ENCODE measurements around the gene GDI2. TPM values are rescaled to one million over a fixed set of nuclear protein-coding genes. Genes with fewer than 3 reads are reported as not detected.

The GDI2 gene
- total RNA-seq, 4 donors from 2014 or later: 215 to 263 (median 248) TPM

GRCh38 chr10:5835446-5836095 is 22.3 kb upstream of the GDI2 start:
- TF ChIP-seq, protein P1, sequence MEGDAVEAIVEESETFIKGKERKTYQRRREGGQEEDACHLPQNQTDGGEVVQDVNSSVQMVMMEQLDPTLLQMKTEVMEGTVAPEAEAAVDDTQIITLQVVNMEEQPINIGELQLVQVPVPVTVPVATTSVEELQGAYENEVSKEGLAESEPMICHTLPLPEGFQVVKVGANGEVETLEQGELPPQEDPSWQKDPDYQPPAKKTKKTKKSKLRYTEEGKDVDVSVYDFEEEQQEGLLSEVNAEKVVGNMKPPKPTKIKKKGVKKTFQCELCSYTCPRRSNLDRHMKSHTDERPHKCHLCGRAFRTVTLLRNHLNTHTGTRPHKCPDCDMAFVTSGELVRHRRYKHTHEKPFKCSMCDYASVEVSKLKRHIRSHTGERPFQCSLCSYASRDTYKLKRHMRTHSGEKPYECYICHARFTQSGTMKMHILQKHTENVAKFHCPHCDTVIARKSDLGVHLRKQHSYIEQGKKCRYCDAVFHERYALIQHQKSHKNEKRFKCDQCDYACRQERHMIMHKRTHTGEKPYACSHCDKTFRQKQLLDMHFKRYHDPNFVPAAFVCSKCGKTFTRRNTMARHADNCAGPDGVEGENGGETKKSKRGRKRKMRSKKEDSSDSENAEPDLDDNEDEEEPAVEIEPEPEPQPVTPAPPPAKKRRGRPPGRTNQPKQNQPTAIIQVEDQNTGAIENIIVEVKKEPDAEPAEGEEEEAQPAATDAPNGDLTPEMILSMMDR (IDR thresholded peaks at IDR 0.05): no peak
- DNase-seq (ENCODE audit: low spot score) (no peak), ATAC-seq (ENCODE audit: low FRiP score) (no peak)

DNA sequence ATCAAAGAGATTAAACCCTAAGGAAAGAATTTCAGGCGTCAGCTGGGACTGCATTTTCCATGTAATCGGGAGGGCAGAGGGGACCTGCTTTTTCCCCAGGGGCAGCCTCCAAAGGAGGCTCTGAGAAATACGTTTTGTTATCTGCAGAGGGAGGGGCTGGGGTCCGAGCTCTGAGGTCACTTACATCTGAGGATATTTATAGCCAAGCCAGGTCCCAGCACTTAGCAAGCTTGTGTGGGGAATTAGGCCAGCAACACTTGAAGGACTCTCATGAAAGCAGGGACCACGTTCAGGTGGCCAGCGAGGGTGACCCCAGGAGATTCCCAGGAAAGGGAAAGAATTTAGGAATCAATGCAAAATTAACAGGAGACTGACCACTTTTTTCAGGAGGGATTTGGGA is 20.6 kb upstream of the GDI2 start:
- TF ChIP-seq, protein P1 (IDR thresholded peaks at IDR 0.05): no peak
- ATAC-seq (ENCODE audit: low FRiP score) (no peak), DNase-seq (ENCODE audit: low spot score) (no peak)

DNA sequence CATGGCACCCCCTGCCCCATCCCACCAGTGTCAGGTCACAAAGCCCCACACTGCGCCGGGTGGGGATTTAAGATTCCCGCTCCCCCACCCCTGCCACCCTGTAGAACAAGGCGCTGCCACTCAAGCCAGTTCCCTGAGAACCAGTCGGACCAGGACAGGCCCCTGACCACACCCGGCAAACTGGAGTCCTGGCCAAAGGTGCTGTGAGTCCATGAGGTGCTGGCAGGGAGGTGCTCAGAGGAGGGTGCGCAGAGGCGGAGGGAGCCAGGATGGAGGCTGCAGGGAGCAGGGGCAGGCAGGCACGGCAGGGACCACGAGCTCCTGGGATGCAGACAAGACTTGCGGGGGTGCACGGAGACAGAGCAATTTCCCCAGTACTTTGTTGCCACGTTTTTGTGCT is 19.7 kb upstream of the GDI2 start:
- TF ChIP-seq, protein P1 (IDR thresholded peaks at IDR 0.05): no peak
- no peak for DNase-seq (ENCODE audit: low spot score)
- no peak for ATAC-seq (ENCODE audit: low FRiP score)

- TF ChIP-seq, protein P1 (IDR thresholded peaks at IDR 0.05): no peak
- no peak for ATAC-seq (ENCODE audit: low FRiP score)
- no peak for DNase-seq (ENCODE audit: low spot score)
These were observed 18.2 kb upstream of the GDI2 start for GRCh38 chr10:5831446-5831782.

GRCh38 chr10:5830629-5831445 is 17.6 kb upstream of the GDI2 start:
- ATAC-seq (ENCODE audit: low FRiP score) (no peak), DNase-seq (ENCODE audit: low spot score) (no peak)
- TF ChIP-seq, protein P1 (IDR thresholded peaks at IDR 0.05): no peak

GRCh38 chr10:5829267-5829666 is 16.0 kb upstream of the GDI2 start:
- TF ChIP-seq, protein P1 (IDR thresholded peaks at IDR 0.05): no peak
- DNase-seq (ENCODE audit: low spot score) (no peak), ATAC-seq (ENCODE audit: low FRiP score) (no peak)

DNA sequence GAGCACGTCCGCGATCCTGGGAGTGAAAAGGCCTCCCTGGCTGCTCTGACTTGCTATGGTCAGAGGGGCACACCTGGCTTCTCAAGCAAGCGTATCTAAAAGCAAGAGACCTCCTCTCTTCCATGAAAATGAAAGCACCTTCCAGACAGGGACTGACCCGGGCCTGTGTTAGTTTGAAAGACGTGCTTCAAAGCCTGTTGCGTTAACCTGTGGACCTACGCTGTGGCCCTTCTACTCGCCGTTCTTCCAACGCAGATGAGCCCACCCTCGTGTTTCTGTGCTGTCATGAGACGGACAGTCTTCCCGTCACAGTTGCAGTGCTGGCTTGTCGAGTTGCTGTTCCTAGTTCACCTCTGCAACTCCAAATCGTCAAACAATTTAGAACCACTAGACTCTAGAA is 15.5 kb upstream of the GDI2 start:
- no peak for ATAC-seq (ENCODE audit: low FRiP score)
- DNase-seq (ENCODE audit: low spot score): no peak
- TF ChIP-seq, protein P1 (IDR thresholded peaks at IDR 0.05): no peak
